ENCODE measurements around the gene TRIO.
"Not testable (repeated sequence)": the region's sequence is repeated elsewhere in the genome, so short reads cannot be mapped to it uniquely, and the experiment has no call there.

TRIO gene

GRCh38 chr5:14204785-14205321 is 61.7 kb downstream of the TRIO start:
- no peaks in the 10 kb centered on the region for H3K27me3 ChIP-seq (ENCODE audit: low read length)
- H3K27ac ChIP-seq (ENCODE audit: low read depth, low read length): no peak overlapping the region
- no peak overlapping the region for H2AFZ ChIP-seq (ENCODE audit: low read depth, low read length, severe bottlenecking)
- H3K9ac ChIP-seq (ENCODE audit: low read length): no peak overlapping the region
- no peaks in the 10 kb centered on the region for H3K9me2 ChIP-seq (replicated peaks; ENCODE audit: insufficient read depth, low read length)
- TF ChIP-seq, protein P1, sequence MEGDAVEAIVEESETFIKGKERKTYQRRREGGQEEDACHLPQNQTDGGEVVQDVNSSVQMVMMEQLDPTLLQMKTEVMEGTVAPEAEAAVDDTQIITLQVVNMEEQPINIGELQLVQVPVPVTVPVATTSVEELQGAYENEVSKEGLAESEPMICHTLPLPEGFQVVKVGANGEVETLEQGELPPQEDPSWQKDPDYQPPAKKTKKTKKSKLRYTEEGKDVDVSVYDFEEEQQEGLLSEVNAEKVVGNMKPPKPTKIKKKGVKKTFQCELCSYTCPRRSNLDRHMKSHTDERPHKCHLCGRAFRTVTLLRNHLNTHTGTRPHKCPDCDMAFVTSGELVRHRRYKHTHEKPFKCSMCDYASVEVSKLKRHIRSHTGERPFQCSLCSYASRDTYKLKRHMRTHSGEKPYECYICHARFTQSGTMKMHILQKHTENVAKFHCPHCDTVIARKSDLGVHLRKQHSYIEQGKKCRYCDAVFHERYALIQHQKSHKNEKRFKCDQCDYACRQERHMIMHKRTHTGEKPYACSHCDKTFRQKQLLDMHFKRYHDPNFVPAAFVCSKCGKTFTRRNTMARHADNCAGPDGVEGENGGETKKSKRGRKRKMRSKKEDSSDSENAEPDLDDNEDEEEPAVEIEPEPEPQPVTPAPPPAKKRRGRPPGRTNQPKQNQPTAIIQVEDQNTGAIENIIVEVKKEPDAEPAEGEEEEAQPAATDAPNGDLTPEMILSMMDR (IDR thresholded peaks at IDR 0.05; ENCODE audit: insufficient read depth, low read length, poor library complexity, severe bottlenecking): no peak
- TF ChIP-seq EZH2phosphoT487 (conservative IDR thresholded peaks at IDR 0.05; ENCODE audit: low read length): no peak
- no peaks in the 10 kb centered on the region for H3K36me3 ChIP-seq (ENCODE audit: low read length)
- H3F3A ChIP-seq (ENCODE audit: insufficient read depth): no peaks in the 10 kb centered on the region
- H3K79me2 ChIP-seq (ENCODE audit: insufficient read depth, low read length): no peaks in the 10 kb centered on the region
- no peak overlapping the region for H3K4me2 ChIP-seq (ENCODE audit: low read depth, low read length, poor library complexity, severe bottlenecking)
- H3K9me3 ChIP-seq (ENCODE audit: insufficient read depth, low read length): no peaks in the 10 kb centered on the region
- peaks cover 19% of the 10 kb centered on the region for H4K20me1 ChIP-seq (ENCODE audit: low read depth, low read length)
- H3K4me3 ChIP-seq (ENCODE audit: insufficient read depth, low read length, poor library complexity, severe bottlenecking): no peak overlapping the region

DNA sequence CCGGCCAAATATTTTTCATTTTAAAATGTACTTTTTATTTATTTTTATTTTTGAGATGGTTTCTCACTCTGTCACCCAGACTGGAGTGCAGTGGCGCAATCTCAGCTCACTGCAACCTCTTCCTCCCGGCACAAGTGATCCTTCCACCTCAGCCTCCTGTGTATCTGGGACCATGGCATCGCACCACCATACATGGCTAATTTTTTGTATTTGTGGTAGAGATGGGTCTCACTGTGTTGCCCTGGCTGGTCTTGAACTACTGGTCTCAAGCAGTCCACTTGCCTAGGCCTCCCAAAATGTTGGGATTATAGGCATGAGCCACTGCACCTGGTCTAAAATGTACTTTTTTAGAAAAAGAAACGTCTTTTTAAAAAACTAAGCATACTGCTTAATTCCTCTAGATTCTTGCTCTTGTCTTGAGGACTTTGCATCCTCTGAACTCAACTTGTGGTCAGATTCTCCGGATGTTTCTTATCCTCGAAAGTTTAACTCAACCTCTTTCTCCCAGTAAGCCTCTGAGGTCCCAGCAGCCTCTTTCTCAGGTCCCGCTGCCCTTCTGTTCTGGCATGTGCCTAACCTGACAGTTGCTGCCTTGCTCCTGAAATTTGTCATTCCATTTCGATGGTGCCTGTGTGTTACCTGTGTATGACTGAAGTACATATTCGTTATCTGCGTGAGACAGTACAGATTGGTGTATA is 63.0 kb downstream of the TRIO start:
- Histone ChIP-seq H3K36me3 (ENCODE audit: low read length) (no peaks in the 10 kb centered on the region), H3K9ac (ENCODE audit: low read length) (no peak overlapping the region), H3K4me3 (ENCODE audit: insufficient read depth, low read length, poor library complexity, severe bottlenecking) (no peak overlapping the region), H3K4me2 (ENCODE audit: low read depth, low read length, poor library complexity, severe bottlenecking) (no peak overlapping the region), H3K9me2 (replicated peaks; ENCODE audit: insufficient read depth, low read length) (no peaks in the 10 kb centered on the region), H3F3A (ENCODE audit: insufficient read depth) (no peaks in the 10 kb centered on the region), H2AFZ (ENCODE audit: low read depth, low read length, severe bottlenecking) (no peak overlapping the region), H3K27me3 (ENCODE audit: low read length) (no peaks in the 10 kb centered on the region), H3K79me2 (ENCODE audit: insufficient read depth, low read length) (no peaks in the 10 kb centered on the region), H4K20me1 (ENCODE audit: low read depth, low read length) (peaks cover 20% of the 10 kb centered on the region), H3K9me3 (ENCODE audit: insufficient read depth, low read length) (no peaks in the 10 kb centered on the region), H3K27ac (ENCODE audit: low read depth, low read length) (no peak overlapping the region)
- TF ChIP-seq EZH2phosphoT487 (conservative IDR thresholded peaks at IDR 0.05; ENCODE audit: low read length): no peak
- TF ChIP-seq, protein P1 (IDR thresholded peaks at IDR 0.05; ENCODE audit: insufficient read depth, low read length, poor library complexity, severe bottlenecking): no peak

DNA sequence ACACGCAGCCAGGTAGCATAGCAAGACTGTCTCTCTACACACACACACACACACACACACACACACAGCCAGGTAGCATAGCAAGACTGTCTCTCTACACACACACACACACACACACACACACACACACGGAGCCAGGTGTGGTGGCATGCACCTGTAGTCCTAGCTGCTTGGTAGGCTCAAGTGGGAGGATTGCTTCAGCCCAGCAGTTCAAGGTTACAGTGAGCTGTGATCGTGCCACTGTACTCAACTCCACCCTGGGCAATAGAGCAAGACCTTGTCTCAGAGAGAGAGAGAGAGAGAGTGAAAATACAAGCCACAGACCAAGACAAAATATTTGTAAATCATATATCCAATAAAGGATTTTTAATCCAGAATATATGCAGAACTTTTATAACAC is 64.3 kb downstream of the TRIO start:
- H3K9me3 ChIP-seq (ENCODE audit: insufficient read depth, low read length); H3K79me2 ChIP-seq (ENCODE audit: insufficient read depth, low read length); H3K9me2 ChIP-seq (replicated peaks; ENCODE audit: insufficient read depth, low read length); H3K27ac ChIP-seq (ENCODE audit: low read depth, low read length); H3K4me3 ChIP-seq (ENCODE audit: insufficient read depth, low read length, poor library complexity, severe bottlenecking); H3K4me2 ChIP-seq (ENCODE audit: low read depth, low read length, poor library complexity, severe bottlenecking); H3F3A ChIP-seq (ENCODE audit: insufficient read depth); H3K9ac ChIP-seq (ENCODE audit: low read length); H3K36me3 ChIP-seq (ENCODE audit: low read length); H2AFZ ChIP-seq (ENCODE audit: low read depth, low read length, severe bottlenecking); H3K27me3 ChIP-seq (ENCODE audit: low read length): not testable (repeated sequence)
- H4K20me1 ChIP-seq (ENCODE audit: low read depth, low read length): peaks cover 26% of the 10 kb centered on the region
